Spleen (tissue), 7 donors: Measurements from ENCODE around the gene TBC1D25.

Experiments
- POLR2A ChIP-seq, 3 donors: fragments of 450-650 bp; IDR thresholded peaks; one replicate each; pipeline ENCODE4 v1.5.1; 2017; ENCODE audit warnings: antibody characterized with exemption in 3 of 3, mild to moderate bottlenecking in 1 of 3
- TF ChIP-seq, protein P1 (sequence below), 11 experiments: fragments of 200-600 bp in 7 of 11; fragments of 450-650 bp in 4 of 11; sonication (generic) in 4 of 11; IDR thresholded peaks in 8 of 11; conservative IDR thresholded peaks in 3 of 11; 1 replicate in 7 of 11; 2 replicates in 4 of 11; pipeline versions ENCODE4 v1.4.0 to v1.8.0; 2016 to 2021; ENCODE audit warnings: antibody characterized with exemption in 11 of 11, inconsistent platforms in 4 of 11, mild to moderate bottlenecking in 1 of 11
- donor health status: DM: no; HTN: no; CAD: no; lungs with moderate emphysema.
- donor health status: DM: no; HTN: no; CAD: no.
- donor health status: DM: no; HTN: no; CAD: no.

DNA sequence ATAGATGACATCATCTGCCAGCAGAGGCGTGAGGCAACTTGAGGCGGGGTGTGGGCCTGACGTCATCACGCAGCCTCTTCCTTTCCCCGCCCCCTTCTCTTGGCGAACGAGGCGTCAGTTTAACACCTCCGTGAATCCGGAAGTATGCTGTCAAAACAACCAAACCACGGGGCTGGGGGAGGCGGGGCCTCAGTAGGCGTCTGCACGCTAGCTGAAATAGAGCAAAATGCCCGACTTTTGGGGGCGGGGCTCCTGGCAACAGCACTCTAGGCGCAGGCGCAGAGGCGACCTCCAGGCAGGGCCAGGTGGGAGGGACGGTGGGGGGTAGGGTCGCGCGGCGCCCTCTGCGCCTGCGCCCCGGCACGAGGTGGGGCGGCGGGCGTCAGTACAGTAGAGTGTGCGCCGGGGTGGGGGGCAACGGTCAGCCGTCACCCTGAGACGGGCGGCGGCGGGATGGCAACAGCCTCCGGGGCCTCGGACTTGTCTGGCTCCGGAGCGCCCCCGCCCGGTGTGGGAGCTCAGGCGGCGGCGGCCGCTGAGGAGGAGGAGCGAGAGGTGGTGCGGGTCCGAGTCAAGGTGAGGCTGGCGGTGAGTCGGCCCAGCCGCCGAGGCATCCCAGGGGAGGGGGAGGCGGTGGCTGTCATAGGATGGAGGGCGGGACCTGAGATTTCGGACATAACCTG, at the start of gene TBC1D25:
- TF ChIP-seq POLR2A (IDR thresholded peaks at IDR 0.05): no peak
- TF ChIP-seq, protein P1, sequence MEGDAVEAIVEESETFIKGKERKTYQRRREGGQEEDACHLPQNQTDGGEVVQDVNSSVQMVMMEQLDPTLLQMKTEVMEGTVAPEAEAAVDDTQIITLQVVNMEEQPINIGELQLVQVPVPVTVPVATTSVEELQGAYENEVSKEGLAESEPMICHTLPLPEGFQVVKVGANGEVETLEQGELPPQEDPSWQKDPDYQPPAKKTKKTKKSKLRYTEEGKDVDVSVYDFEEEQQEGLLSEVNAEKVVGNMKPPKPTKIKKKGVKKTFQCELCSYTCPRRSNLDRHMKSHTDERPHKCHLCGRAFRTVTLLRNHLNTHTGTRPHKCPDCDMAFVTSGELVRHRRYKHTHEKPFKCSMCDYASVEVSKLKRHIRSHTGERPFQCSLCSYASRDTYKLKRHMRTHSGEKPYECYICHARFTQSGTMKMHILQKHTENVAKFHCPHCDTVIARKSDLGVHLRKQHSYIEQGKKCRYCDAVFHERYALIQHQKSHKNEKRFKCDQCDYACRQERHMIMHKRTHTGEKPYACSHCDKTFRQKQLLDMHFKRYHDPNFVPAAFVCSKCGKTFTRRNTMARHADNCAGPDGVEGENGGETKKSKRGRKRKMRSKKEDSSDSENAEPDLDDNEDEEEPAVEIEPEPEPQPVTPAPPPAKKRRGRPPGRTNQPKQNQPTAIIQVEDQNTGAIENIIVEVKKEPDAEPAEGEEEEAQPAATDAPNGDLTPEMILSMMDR (IDR thresholded peaks at IDR 0.05 in 8 of 11, conservative IDR thresholded peaks at IDR 0.05 in 3 of 11): peak in 10 of 11 experiments; percentile 14 to 69 (median 42)
